CD4-positive, alpha-beta T cell (primary cell): ENCODE measurements around the gene ZNF699. TPM values are rescaled to one million over a fixed set of nuclear protein-coding genes. Genes with fewer than 3 reads are reported as not detected.

Source experiments
- ATAC-seq: fragments of 200-7000 bp; cut with Tn5 transposase; one replicate; pipeline ENCODE4 v1.10.0; 2022; ENCODE audit warnings: mild to moderate bottlenecking; ENCODE audit not compliant: poor library complexity
- CTCF ChIA-PET: fragments of 350-600 bp; sonication (Branson Sonifier 250); formaldehyde crosslinking; loops from one replicate; lab custom pipeline; 2021; ENCODE audit warnings: antibody characterized with exemption, inconsistent platforms; lab: Charles Lee
- POLR2A ChIA-PET: fragments of 350-600 bp; sonication (Branson Sonifier 250); formaldehyde crosslinking; loops from one replicate; lab custom pipeline; 2021; ENCODE audit warnings: antibody characterized with exemption, inconsistent platforms; lab: Charles Lee
- DNase-seq, 14 experiments: peaks; one replicate each; pipeline ENCODE4 v3.0.0-alpha.2; 2013 to 2020; ENCODE audit warnings: mixed read lengths in 2 of 14
- H3K27ac ChIP-seq, 2 donors: one replicate each; pipeline versions ENCODE4 v1.5.1 to v1.7.0; 2013; ENCODE audit warnings: low read length in 2 of 2, low read depth in 1 of 2, mild to moderate bottlenecking in 1 of 2
- H3K27me3 ChIP-seq, 2 experiments: 1 replicate in 1 of 2; 2 replicates in 1 of 2; pipeline versions ENCODE4 v1.6.1 to v1.7.0; 2013; ENCODE audit warnings: low read length in 2 of 2, control low read depth in 1 of 2, mild to moderate bottlenecking in 1 of 2, moderate library complexity in 1 of 2; ENCODE audit not compliant: insufficient read depth in 2 of 2, control insufficient read depth in 1 of 2
- H3K36me3 ChIP-seq: one replicate; pipeline ENCODE4 v1.6.1; 2013; ENCODE audit warnings: low read length, control low read depth; ENCODE audit not compliant: insufficient read depth
- H3K4me1 ChIP-seq: one replicate; pipeline ENCODE4 v1.6.1; 2013; ENCODE audit warnings: low read length, control low read depth; ENCODE audit not compliant: insufficient read depth
- H3K4me3 ChIP-seq: one replicate; pipeline ENCODE4 v1.5.1; 2013; ENCODE audit warnings: mild to moderate bottlenecking, low read length, moderate library complexity
- H3K9me3 ChIP-seq, 2 experiments: 1 replicate in 1 of 2; 2 replicates in 1 of 2; pipeline versions ENCODE4 v1.6.1 to v1.7.0; 2013; ENCODE audit warnings: low read length in 2 of 2, mild to moderate bottlenecking in 2 of 2, control low read depth in 1 of 2, moderate library complexity in 1 of 2; ENCODE audit not compliant: control insufficient read depth in 1 of 2, insufficient read depth in 1 of 2
- H3K27ac Mint-ChIP-seq: one replicate; pipeline ENCODE4 v1.8.0; 2020; ENCODE audit warnings: mixed read lengths
- H3K27me3 Mint-ChIP-seq: one replicate; pipeline ENCODE4 v1.8.0; 2021; ENCODE audit warnings: mixed read lengths
- H3K36me3 Mint-ChIP-seq: one replicate; pipeline ENCODE4 v1.8.0; 2021; ENCODE audit warnings: low read depth, mixed read lengths
- H3K4me1 Mint-ChIP-seq: one replicate; pipeline ENCODE4 v1.8.0; 2021; ENCODE audit warnings: low read depth, mixed read lengths
- H3K4me3 Mint-ChIP-seq: one replicate; pipeline ENCODE4 v1.8.0; 2020; ENCODE audit warnings: mild to moderate bottlenecking, mixed read lengths
- H3K9me3 Mint-ChIP-seq: one replicate; pipeline ENCODE4 v1.8.0; 2020; ENCODE audit warnings: mixed read lengths
- CTCF ChIP-seq: fragments of 200-600 bp; IDR thresholded peaks from one replicate; pipeline ENCODE4 v1.8.0; 2022; ENCODE audit warnings: antibody characterized with exemption, mild to moderate bottlenecking
- intact Hi-C, 2 experiments: fragments of 100-400 bp; cut with DNase I in 1 of 2; cut with micrococcal nuclease in 1 of 2; formaldehyde crosslinking; loops; one replicate each; pipeline versions ENCODE4 v1.15.1 to v1.9.0; 2023 to 2025; cut with DNase I, micrococcal nuclease
- polyA plus RNA-seq, 2 donors: library from polyadenylated mRNA; unstranded; fragments of 120-200 nt; gene quantifications; one replicate each; pipeline ENCODE4 v1.2.1, GENCODE V29; 2013
- total RNA-seq, 174 experiments: library from RNA in 2 of 174; stranded (reverse) in 2 of 174; gene quantifications; one replicate each; pipeline ENCODE4 v1.2.3 and lab custom pipeline; 2021 to 2026

Gene ZNF699
- 10 to 100 TPM; 13.4 to 14.2 TPM for total RNA-seq
- polyA plus RNA-seq (2013, experiment 1 of 2) = 8.5 TPM
- polyA plus RNA-seq (2013, experiment 2 of 2) = 7.9 TPM
- 6.6 to 62.9 (median 40.6) reads per million in 172 experiments for total RNA-seq (lab: John Stamatoyannopoulos, UW)

- Histone ChIP-seq H3K27me3 (no peaks in the 10 kb centered on the region), H3K27ac (peak within 1 kb of the TSS; percentile 74 to 87), H3K9me3 (peaks cover 30 to 45% of the 10 kb centered on the region in 2 experiments), H3K4me3 (peak within 1 kb of the TSS; percentile 94), H3K4me1 (peaks cover 27% of the 10 kb centered on the region), H3K36me3 (peaks cover 11% of the 10 kb centered on the region)
- no peak for TF ChIP-seq CTCF
- Mint-ChIP-seq H3K9me3 (peaks cover 5% of the 10 kb centered on the region), H3K36me3 (peaks cover 52% of the 10 kb centered on the region), H3K27me3 (no peaks in the 10 kb centered on the region), H3K4me1 (peaks cover 34% of the 10 kb centered on the region), H3K4me3 (peak within 1 kb of the TSS; percentile 95), H3K27ac (peak within 1 kb of the TSS; percentile 94)
- peak; percentile 94 for ATAC-seq
- CTCF ChIA-PET = interaction anchor here (3.6 kb wide), 1 partner anchor 14 kb away, joined by 18 read pairs; the partner anchor contains the start of gene ZNF559
- peak; percentile 95 to 99 (median 98) for DNase-seq
- intact Hi-C loops = loop anchor here (1.0 to 5.0 kb wide), 5 partner anchors 15 to 460 kb away; partner anchors contain the start of genes ZNF266 (in 1 of the 2), ZNF317 (in 1 of the 2) and ZNF559 (in 1 of the 2)
- POLR2A ChIA-PET = interaction anchor here (0.7 to 3.0 kb wide), 8 partner anchors 9 to 275 kb away, joined by 3 to 23 read pairs (median 4); partner anchors contain the start of genes ZNF121, ZNF266 and ZNF559
Observed at GRCh38 chr19:9309139-9309973, at the start of gene ZNF699. Gene ZNF699, minus strand, starts transcription at chr19:9309838. Its CDS starts 4,719 bp downstream, at chr19:9305119.

GRCh38 chr19:9354651-9355050 lies 45.0 kb upstream of the ZNF699 start:
- no peak for DNase-seq
- CTCF ChIA-PET = interaction anchor here (0.6 kb wide), 1 partner anchor 117 kb away, joined by 3 read pairs; no protein-coding TSS in a partner anchor
- ATAC-seq = no peak
- TF ChIP-seq CTCF = no peak
- intact Hi-C loops = no loop called here
- no peaks in the 10 kb centered on the region for H3K4me1 Mint-ChIP-seq
- H3K4me3 Mint-ChIP-seq = no peak overlapping the region
- Histone ChIP-seq H3K4me1 (no peaks in the 10 kb centered on the region), H3K36me3 (no peaks in the 10 kb centered on the region), H3K27me3 (no peaks in the 10 kb centered on the region), H3K9me3 (peaks cover 73 to 87% of the 10 kb centered on the region in 2 experiments), H3K27ac (no peak overlapping the region), H3K4me3 (no peak overlapping the region)
- H3K9me3 Mint-ChIP-seq = peaks cover 7% of the 10 kb centered on the region
- no peaks in the 10 kb centered on the region for H3K27me3 Mint-ChIP-seq
- POLR2A ChIA-PET = no interaction called here
- no peak overlapping the region for H3K27ac Mint-ChIP-seq
- H3K36me3 Mint-ChIP-seq = peaks cover 85% of the 10 kb centered on the region

GRCh38 chr19:9353011-9353410 lies 43.4 kb upstream of the ZNF699 start:
- no peak overlapping the region for H3K27ac Mint-ChIP-seq
- H3K27me3 ChIP-seq = no peaks in the 10 kb centered on the region
- peaks cover 88% of the 10 kb centered on the region for H3K36me3 Mint-ChIP-seq
- no peak for DNase-seq
- CTCF ChIA-PET = no interaction called here
- H3K4me3 Mint-ChIP-seq = no peak overlapping the region
- H3K9me3 ChIP-seq = peaks cover 72 to 87% of the 10 kb centered on the region in 2 experiments
- H3K4me1 ChIP-seq = no peaks in the 10 kb centered on the region
- no peaks in the 10 kb centered on the region for H3K4me1 Mint-ChIP-seq
- TF ChIP-seq CTCF = no peak
- no peak overlapping the region for H3K4me3 ChIP-seq
- POLR2A ChIA-PET = no interaction called here
- no peak for ATAC-seq
- H3K36me3 ChIP-seq = no peaks in the 10 kb centered on the region
- H3K9me3 Mint-ChIP-seq = peaks cover 5% of the 10 kb centered on the region
- H3K27me3 Mint-ChIP-seq = no peaks in the 10 kb centered on the region
- intact Hi-C loops = no loop called here
- H3K27ac ChIP-seq = no peak overlapping the region
